CD4-positive, alpha-beta T cell treated with Interleukin-17A for 4 hours (primary cell): ENCODE measurements around the gene ROR1.

Experiments
- DNase-seq: peaks from one replicate; pipeline ENCODE4 v3.0.0-alpha.2; 2020; ENCODE audit warnings: mixed read lengths

ROR1 gene

GRCh38 chr1:63859480-63860275, 85.9 kb downstream of the ROR1 start:
- no peak for DNase-seq

- no peak for DNase-seq
Observed at GRCh38 chr1:63861052-63861691, 87.4 kb downstream of the ROR1 start.

GRCh38 chr1:63863145-63863544, 89.3 kb downstream of the ROR1 start:
- no peak for DNase-seq

GRCh38 chr1:63864224-63864641, 90.4 kb downstream of the ROR1 start:
- DNase-seq, result no peak

GRCh38 chr1:63865561-63865960, 91.7 kb downstream of the ROR1 start:
- DNase-seq, result no peak

GRCh38 chr1:63866084-63866483, 92.3 kb downstream of the ROR1 start:
- DNase-seq, result no peak

GRCh38 chr1:63867429-63868176, 93.8 kb downstream of the ROR1 start:
- no peak for DNase-seq

GRCh38 chr1:63868268-63868781, 94.5 kb downstream of the ROR1 start:
- no peak for DNase-seq

- DNase-seq, result no peak
Observed at GRCh38 chr1:63870152-63870551, 96.3 kb downstream of the ROR1 start.

- no peak for DNase-seq
Observed at GRCh38 chr1:63871463-63871862, 97.6 kb downstream of the ROR1 start.

GRCh38 chr1:63873751-63874150, 99.9 kb downstream of the ROR1 start:
- DNase-seq, result no peak

- no peak for DNase-seq
Observed at GRCh38 chr1:63874278-63874880, 100.6 kb downstream of the ROR1 start.

- DNase-seq, result no peak
Observed at GRCh38 chr1:63875636-63876035, 101.8 kb downstream of the ROR1 start.

- DNase-seq, result no peak
Observed at GRCh38 chr1:63877021-63877767, 103.4 kb downstream of the ROR1 start.

- DNase-seq, result no peak
Observed at GRCh38 chr1:63877816-63878215, 104.0 kb downstream of the ROR1 start.

GRCh38 chr1:63878932-63879331, 105.1 kb downstream of the ROR1 start:
- DNase-seq, result no peak

GRCh38 chr1:63880958-63881576, 107.2 kb downstream of the ROR1 start:
- no peak for DNase-seq

GRCh38 chr1:63882048-63882704, 108.4 kb downstream of the ROR1 start:
- no peak for DNase-seq

GRCh38 chr1:63883494-63884235, 109.8 kb downstream of the ROR1 start:
- DNase-seq, result no peak

- DNase-seq, result no peak
Observed at GRCh38 chr1:63884486-63884885, 110.7 kb downstream of the ROR1 start.

GRCh38 chr1:63885899-63886298, 112.1 kb downstream of the ROR1 start:
- DNase-seq, result no peak
